Left lobe of liver (tissue), 1 donor: ENCODE results near the gene SPRED2. TPM values are rescaled to one million over a fixed set of nuclear protein-coding genes. Genes with fewer than 3 reads are reported as not detected.

ENCODE experiments used
- total RNA-seq: library from RNA; stranded (reverse); gene quantifications from one replicate; pipeline ENCODE4 v1.2.1, GENCODE V29; 2021
- donor health status: DM: no; HTN: yes; CAD: no.

Gene SPRED2
- total RNA-seq, 1 donor from 2014 or later = 17.3 TPM

Other genes with a start within 250 kb of the SPRED2 start
- 63.8 TPM for gene ACTR2, start 204.8 kb downstream of the SPRED2 start, total RNA-seq